Measurements from ENCODE around the gene CDK5R2. TPM values are rescaled to one million over a fixed set of nuclear protein-coding genes. Genes with fewer than 3 reads are reported as not detected.

The CDK5R2 gene
- total RNA-seq, 1 donor from 2014 or later, result 5.1 TPM

GRCh38 chr2:218999021-218999880 lies 39.8 kb downstream of the CDK5R2 start:
- Mint-ChIP-seq H3K27ac (no peak overlapping the region), H3K4me1 (ENCODE audit: low read depth) (peaks cover 14% of the 10 kb centered on the region), H3K36me3 (ENCODE audit: insufficient read depth) (no peaks in the 10 kb centered on the region), H3K27me3 (peaks cover 73% of the 10 kb centered on the region), H3K9me3 (ENCODE audit: low read depth) (no peaks in the 10 kb centered on the region), H3K4me3 (ENCODE audit: low read depth) (no peak overlapping the region)
- no peak for TF ChIP-seq CTCF (IDR thresholded peaks at IDR 0.05; ENCODE audit: unreplicated experiment)
- no peak for DNase-seq (ENCODE audit: low spot score, unreplicated experiment)

DNA sequence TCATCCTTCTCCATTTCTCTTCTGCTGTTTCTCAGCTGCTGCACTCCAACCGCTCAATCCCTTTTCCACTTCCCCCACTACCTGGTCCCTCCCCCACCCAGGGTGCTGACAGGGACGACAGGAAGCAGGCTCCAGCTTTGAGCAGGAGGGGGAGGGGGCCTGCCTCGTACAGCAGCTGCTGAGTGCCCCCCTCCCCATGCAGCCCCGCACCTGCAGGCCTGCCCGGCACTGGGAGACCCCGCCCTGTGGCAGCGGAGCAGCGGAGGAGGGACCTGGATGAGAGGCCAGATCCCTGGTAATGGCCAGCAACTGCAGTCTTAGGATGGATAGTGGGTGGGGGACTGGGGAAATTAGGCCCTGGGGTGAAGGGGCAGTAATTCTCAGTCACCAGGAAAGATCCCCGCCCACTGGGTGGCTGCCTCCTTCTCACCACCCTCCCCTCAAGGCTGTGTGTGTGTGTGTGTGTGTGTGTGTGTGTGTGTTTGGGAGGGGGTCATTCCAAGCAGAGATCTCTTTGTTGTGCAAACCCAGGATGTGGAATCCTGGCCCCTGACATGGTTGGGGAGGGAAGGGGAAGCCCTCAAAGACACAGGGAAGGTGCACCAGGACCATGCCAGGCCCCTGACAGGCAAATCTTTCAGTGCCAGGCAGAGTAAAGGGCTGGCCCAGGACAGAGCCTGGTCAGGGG lies 40.6 kb downstream of the CDK5R2 start:
- no peak for DNase-seq (ENCODE audit: low spot score, unreplicated experiment)
- H3K27me3 Mint-ChIP-seq, result peaks cover 74% of the 10 kb centered on the region
- no peak overlapping the region for H3K4me3 Mint-ChIP-seq (ENCODE audit: low read depth)
- no peak overlapping the region for H3K27ac Mint-ChIP-seq
- no peaks in the 10 kb centered on the region for H3K36me3 Mint-ChIP-seq (ENCODE audit: insufficient read depth)
- peaks cover 14% of the 10 kb centered on the region for H3K4me1 Mint-ChIP-seq (ENCODE audit: low read depth)
- H3K9me3 Mint-ChIP-seq (ENCODE audit: low read depth), result no peaks in the 10 kb centered on the region
- TF ChIP-seq CTCF (IDR thresholded peaks at IDR 0.05; ENCODE audit: unreplicated experiment), result no peak

DNA sequence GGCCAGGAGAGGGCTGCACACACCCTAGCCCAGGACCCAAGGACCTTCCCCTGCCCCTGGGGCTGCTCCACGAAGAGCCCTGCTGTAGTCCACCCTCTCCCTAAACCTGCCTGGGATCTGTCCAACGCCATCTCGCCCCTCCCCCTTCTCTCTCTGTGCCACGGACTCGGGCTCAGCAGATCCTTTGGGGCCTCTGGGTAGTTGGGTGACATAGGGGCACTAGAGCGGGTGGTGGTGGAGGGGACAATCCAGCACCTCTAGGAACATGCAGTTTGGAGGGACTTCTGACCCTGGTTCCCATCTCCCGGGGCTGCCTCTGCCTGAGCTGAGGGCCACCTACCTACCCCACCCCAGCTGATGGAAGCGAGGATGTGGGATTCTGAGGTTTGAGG lies 41.1 kb downstream of the CDK5R2 start:
- peaks cover 74% of the 10 kb centered on the region for H3K27me3 Mint-ChIP-seq
- DNase-seq (ENCODE audit: low spot score, unreplicated experiment), result no peak
- no peaks in the 10 kb centered on the region for H3K9me3 Mint-ChIP-seq (ENCODE audit: low read depth)
- H3K4me1 Mint-ChIP-seq (ENCODE audit: low read depth), result peaks cover 14% of the 10 kb centered on the region
- no peaks in the 10 kb centered on the region for H3K36me3 Mint-ChIP-seq (ENCODE audit: insufficient read depth)
- TF ChIP-seq CTCF (IDR thresholded peaks at IDR 0.05; ENCODE audit: unreplicated experiment), result no peak
- H3K4me3 Mint-ChIP-seq (ENCODE audit: low read depth), result peak overlapping the region; percentile 68
- peak overlapping the region; percentile 37 for H3K27ac Mint-ChIP-seq

DNA sequence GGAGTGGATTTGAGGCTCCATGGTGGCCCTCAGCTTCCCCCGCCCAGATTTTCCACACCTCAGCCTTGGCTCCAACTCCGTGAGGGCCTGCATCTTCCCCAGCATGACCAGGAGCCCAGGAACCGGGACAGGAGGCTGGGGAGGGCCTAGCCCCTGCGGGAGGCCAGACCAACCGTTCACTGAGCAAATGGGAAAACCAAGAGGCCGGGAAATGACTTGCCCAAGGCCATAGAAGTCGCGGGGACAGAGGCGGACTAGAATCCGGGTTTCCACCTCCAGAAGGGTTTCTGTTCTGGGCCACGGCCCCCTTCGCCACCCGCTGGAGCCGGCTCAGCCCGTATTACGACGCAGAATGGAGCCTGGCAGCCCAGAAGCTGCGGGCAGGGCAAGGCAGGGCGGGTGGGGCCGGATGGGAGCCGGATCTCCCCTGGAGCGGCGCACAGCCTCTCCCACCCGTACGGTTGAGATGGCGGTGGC lies 41.7 kb downstream of the CDK5R2 start:
- Mint-ChIP-seq H3K27me3 (peaks cover 71% of the 10 kb centered on the region), H3K9me3 (ENCODE audit: low read depth) (no peaks in the 10 kb centered on the region), H3K4me1 (ENCODE audit: low read depth) (peaks cover 14% of the 10 kb centered on the region), H3K4me3 (ENCODE audit: low read depth) (peak overlapping the region; percentile 68), H3K36me3 (ENCODE audit: insufficient read depth) (no peaks in the 10 kb centered on the region), H3K27ac (peak overlapping the region; percentile 62)
- no peak for DNase-seq (ENCODE audit: low spot score, unreplicated experiment)
- TF ChIP-seq CTCF (IDR thresholded peaks at IDR 0.05; ENCODE audit: unreplicated experiment), result no peak

DNA sequence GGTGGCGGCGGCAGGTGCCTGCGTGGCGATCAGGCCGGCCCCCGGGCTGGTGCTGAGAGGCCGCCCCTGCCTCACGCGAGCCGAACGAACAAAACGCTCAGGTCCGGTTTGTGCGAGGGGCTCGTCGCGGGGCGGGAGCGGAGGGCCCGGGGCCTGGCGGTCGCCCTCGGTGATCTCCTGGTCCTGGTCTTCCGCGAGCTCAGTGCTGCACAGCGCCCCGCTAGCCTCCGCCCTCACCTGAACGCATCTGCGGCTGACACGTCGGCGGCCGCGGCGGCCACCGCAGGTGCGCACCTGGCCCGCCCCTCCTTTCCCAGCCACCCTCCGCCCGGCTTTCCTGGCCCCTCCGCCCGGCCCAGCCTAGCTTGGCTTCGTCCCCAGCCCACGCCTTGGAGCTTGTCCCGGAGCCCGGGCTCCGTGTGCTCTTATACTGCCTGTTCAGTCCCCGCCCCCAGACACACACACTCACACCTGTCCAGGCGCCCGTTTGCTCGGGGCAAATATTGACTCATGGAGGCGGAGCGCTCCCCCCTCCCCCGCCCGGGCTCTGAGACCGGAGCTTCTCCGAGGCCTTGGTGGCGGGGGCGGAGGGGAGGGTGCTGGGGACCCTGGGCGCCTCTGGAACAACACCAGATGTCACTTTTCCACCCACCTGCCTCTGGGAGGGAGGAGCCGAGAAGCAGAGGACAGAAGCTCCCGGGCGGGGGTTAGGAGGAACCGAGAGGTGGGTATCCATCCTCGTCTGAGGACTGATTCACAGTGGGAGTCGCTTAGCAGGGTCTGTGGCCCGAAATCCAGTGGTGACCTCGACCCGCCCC lies 42.3 kb downstream of the CDK5R2 start:
- TF ChIP-seq CTCF (IDR thresholded peaks at IDR 0.05; ENCODE audit: unreplicated experiment), result peak; percentile 8
- H3K4me3 Mint-ChIP-seq (ENCODE audit: low read depth), result peak overlapping the region; percentile 68
- H3K9me3 Mint-ChIP-seq (ENCODE audit: low read depth), result no peaks in the 10 kb centered on the region
- H3K27ac Mint-ChIP-seq, result peak overlapping the region; percentile 74
- H3K36me3 Mint-ChIP-seq (ENCODE audit: insufficient read depth), result no peaks in the 10 kb centered on the region
- peak; percentile 79 for DNase-seq (ENCODE audit: low spot score, unreplicated experiment)
- H3K27me3 Mint-ChIP-seq, result peaks cover 68% of the 10 kb centered on the region
- peaks cover 12% of the 10 kb centered on the region for H3K4me1 Mint-ChIP-seq (ENCODE audit: low read depth)
